Endothelial cell of umbilical vein (primary cell): ENCODE data around the gene SLC25A13. TPM values are rescaled to one million over a fixed set of nuclear protein-coding genes. Genes with fewer than 3 reads are reported as not detected.

Source experiments
- BruUV-seq: library from RNA; stranded (reverse); fragments of 400-500 nt; replicated peaks from 2 replicates; lab custom pipeline; 2021; lab: Mats Ljungman, UMichigan
- CTCF ChIA-PET: fragments of 300-600, 350-600 bp; sonication (Branson Sonifier 250); formaldehyde crosslinking; loops from one replicate; lab custom pipeline; 2021; ENCODE audit warnings: antibody characterized with exemption, inconsistent platforms; lab: Charles Lee
- POLR2A ChIA-PET: fragments of 300-600, 350-600 bp; sonication (Branson Sonifier 250); formaldehyde crosslinking; loops from one replicate; lab custom pipeline; 2021; ENCODE audit warnings: antibody characterized with exemption, inconsistent platforms; lab: Charles Lee
- DNase-seq: peaks from one replicate; pipeline ENCODE4 v3.0.0-alpha.2; 2011; ENCODE audit warnings: low read depth, low spot score
- FAIRE-seq: peaks from 2 replicates; lab custom pipeline; 2011; peaks lifted over from hg19 to GRCh38; lab: Jason Lieb, UNC
- H2AFZ ChIP-seq: 2 replicates; pipeline ENCODE4 v1.6.0; 2012; ENCODE audit warnings: low read depth, low read length, control low read depth, inconsistent platforms
- H3K27ac ChIP-seq: 2 replicates; pipeline ENCODE4 v1.5.1; 2011; ENCODE audit warnings: low read depth, mild to moderate bottlenecking, control low read depth, low read length, moderate library complexity; ENCODE audit not compliant: insufficient read depth
- H3K27me3 ChIP-seq, 2 experiments: 2 replicates each; pipeline versions ENCODE4 v1.6.0 to v1.6.1; 2011; ENCODE audit warnings: low read length in 2 of 2, mixed read lengths in 1 of 2; ENCODE audit not compliant: control insufficient read depth in 2 of 2, insufficient read depth in 2 of 2
- H3K36me3 ChIP-seq, 2 experiments: 2 replicates in 1 of 2; 3 replicates in 1 of 2; pipeline ENCODE4 v1.5.1; 2011; ENCODE audit warnings: low read length in 2 of 2, mild to moderate bottlenecking in 1 of 2, moderate library complexity in 1 of 2; ENCODE audit not compliant: control insufficient read depth in 2 of 2, insufficient read depth in 2 of 2; ENCODE audit errors: extremely low read depth in 1 of 2
- H3K4me1 ChIP-seq: 3 replicates; pipeline ENCODE4 v1.5.1; 2011; ENCODE audit warnings: mild to moderate bottlenecking, low read length; ENCODE audit not compliant: control insufficient read depth, insufficient read depth; ENCODE audit errors: extremely low read depth
- H3K4me2 ChIP-seq: 2 replicates; pipeline ENCODE4 v1.6.1; 2011; ENCODE audit warnings: low read length, control low read depth, mixed read lengths; ENCODE audit not compliant: insufficient read depth
- H3K4me3 ChIP-seq, 3 experiments: fragments of 200-600 bp in 1 of 3; sonication (generic), shearing (Covaris generic) in 1 of 3; replicated peaks in 1 of 3; 2 replicates each; pipeline ENCODE4 v1.5.1; 2011 to 2016; ENCODE audit warnings: control low read depth in 3 of 3, low read length in 3 of 3, mild to moderate bottlenecking in 2 of 3, inconsistent platforms in 1 of 3, low read depth in 1 of 3, moderate library complexity in 1 of 3; ENCODE audit not compliant: insufficient read depth in 1 of 3
- H3K79me2 ChIP-seq: 2 replicates; pipeline ENCODE4 v1.6.0; 2012; ENCODE audit warnings: low read length, inconsistent platforms; ENCODE audit not compliant: control insufficient read depth, insufficient read depth
- H3K9ac ChIP-seq: replicated peaks from 2 replicates; pipeline ENCODE3; 2011; ENCODE audit warnings: low read length, control low read depth; ENCODE audit not compliant: insufficient read depth; ENCODE audit errors: extremely low read depth
- H3K9me1 ChIP-seq: replicated peaks from 3 replicates; pipeline ENCODE4 v1.6.0; 2011; ENCODE audit warnings: mild to moderate bottlenecking, low read length; ENCODE audit not compliant: control insufficient read depth, insufficient read depth; ENCODE audit errors: extremely low read depth
- H3K9me3 ChIP-seq: replicated peaks from 2 replicates; pipeline ENCODE4 v1.5.1; 2012; ENCODE audit warnings: low read length, inconsistent platforms; ENCODE audit not compliant: control insufficient read depth, insufficient read depth
- H4K20me1 ChIP-seq: replicated peaks from 2 replicates; pipeline ENCODE3; 2011; ENCODE audit warnings: mild to moderate bottlenecking, low read length; ENCODE audit not compliant: control insufficient read depth, insufficient read depth; ENCODE audit errors: extremely low read depth
- EZH2 ChIP-seq: IDR thresholded peaks from 2 replicates; pipeline ENCODE4 v1.6.1; 2012; ENCODE audit warnings: borderline replicate concordance, low read depth, mild to moderate bottlenecking, moderate library complexity, low read length, inconsistent platforms; ENCODE audit not compliant: severe bottlenecking
- FOS ChIP-seq: IDR thresholded peaks from 2 replicates; pipeline ENCODE4 v1.6.1; 2011; ENCODE audit warnings: mild to moderate bottlenecking, low read length, moderate library complexity, borderline replicate concordance; ENCODE audit not compliant: insufficient read depth
- GATA2 ChIP-seq: IDR thresholded peaks from 2 replicates; pipeline ENCODE4 v1.7.0; 2011; ENCODE audit warnings: low read depth, mild to moderate bottlenecking, moderate library complexity, mixed read lengths, low read length; ENCODE audit not compliant: insufficient read length, insufficient read depth
- JUN ChIP-seq: IDR thresholded peaks from 2 replicates; pipeline ENCODE4 v1.6.1; 2011; ENCODE audit warnings: borderline replicate concordance, low read depth; ENCODE audit not compliant: insufficient read length, insufficient read depth
- MYC ChIP-seq: IDR thresholded peaks from one replicate; pipeline ENCODE4 v1.6.1; 2011; ENCODE audit warnings: mild to moderate bottlenecking, low read depth, low read length
- POLR2A ChIP-seq: IDR thresholded peaks from 2 replicates; pipeline ENCODE4 v1.6.1; 2012; ENCODE audit warnings: low read depth, mild to moderate bottlenecking, control low read depth, low read length
- POLR2AphosphoS5 ChIP-seq: IDR thresholded peaks from 2 replicates; pipeline ENCODE4 v1.6.1; 2012; ENCODE audit warnings: low read depth, mild to moderate bottlenecking, control low read depth, low read length, moderate library complexity; ENCODE audit not compliant: insufficient read depth
- dilution Hi-C: fragments of 300-500 bp; cut with MboI; formaldehyde crosslinking; loops from one replicate; pipeline ENCODE4 v1.15.0; 2019; ENCODE audit warnings: low sequenced_read_pairs; ENCODE audit not compliant: extremely low pct_ligation_motif_present
- intact Hi-C: fragments of 100-400 bp; cut with micrococcal nuclease; formaldehyde crosslinking; loops from one replicate; pipeline ENCODE4 v1.10.0; 2022
- polyA plus RNA-seq, 4 experiments: library from polyadenylated mRNA; depleted of rRNA in 3 of 4; stranded (reverse) in 3 of 4; unstranded in 1 of 4; fragments of >200 nt; gene quantifications; 2 replicates each; pipeline versions ENCODE4 v1.2.1 to v1.2.3, GENCODE V29; 2011 to 2012; ENCODE audit warnings: missing spikeins in 1 of 4
- total RNA-seq: library from RNA; stranded (reverse); gene quantifications from 2 replicates; pipeline ENCODE4 v1.2.3, GENCODE V29; 2021
- TF ChIP-seq, protein P1 (sequence below), 2 donors: IDR thresholded peaks; 1 replicate in 1 of 2; 2 replicates in 1 of 2; pipeline ENCODE4 v1.5.1; 2011; ENCODE audit warnings: low read length in 2 of 2, mild to moderate bottlenecking in 2 of 2, moderate library complexity in 2 of 2, control low read depth in 1 of 2, inconsistent platforms in 1 of 2, low read depth in 1 of 2; ENCODE audit not compliant: insufficient read depth in 1 of 2; ENCODE audit errors: extremely low read depth in 1 of 2
- TF ChIP-seq, protein P2 (sequence below): IDR thresholded peaks from 2 replicates; pipeline ENCODE4 v1.6.1; 2011; ENCODE audit not compliant: insufficient read depth, insufficient read length

Gene SLC25A13
- total and polyA plus RNA-seq, 2 donors (not counting 3 experiments of a cell fraction or from before 2014, with no cell fraction given): 13.2 to 34.4 TPM

DNA sequence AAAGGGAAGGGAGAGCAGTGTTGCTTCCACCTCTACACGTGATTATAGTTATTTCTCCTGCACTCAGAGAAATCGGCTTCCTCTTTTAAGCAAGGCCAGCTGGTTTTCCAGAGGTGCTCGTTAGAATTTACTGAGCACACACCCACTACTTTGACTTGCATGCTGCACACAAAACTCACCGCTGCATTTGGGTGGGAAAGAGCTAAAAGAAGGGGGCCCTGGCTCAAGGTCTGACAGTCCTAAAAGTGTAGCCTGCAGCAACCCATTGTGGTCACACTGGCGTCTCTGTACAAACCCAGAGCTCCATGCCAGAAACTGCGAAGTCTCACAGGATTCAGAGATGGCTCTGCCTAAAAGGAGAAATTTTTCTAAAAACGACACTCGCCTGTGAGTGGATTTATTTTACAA, 133.7 kb downstream of the SLC25A13 start:
- DNase-seq (no peak), FAIRE-seq (no peak)
- Histone ChIP-seq H3K9me3 (no peaks in the 10 kb centered on the region), H3K4me3 (no peak overlapping the region), H3K9me1 (no peaks in the 10 kb centered on the region), H3K79me2 (no peaks in the 10 kb centered on the region), H2AFZ (no peak overlapping the region), H3K36me3 (peaks cover 4% of the 10 kb centered on the region in 2 experiments), H3K27ac (no peak overlapping the region), H4K20me1 (no peaks in the 10 kb centered on the region), H3K4me1 (no peaks in the 10 kb centered on the region), H3K27me3 (no peaks in the 10 kb centered on the region), H3K9ac (no peak overlapping the region), H3K4me2 (no peak overlapping the region)
- dilution Hi-C loops: no loop called here
- intact Hi-C loops: no loop called here
- BruUV-seq: no TSS peak
- no peak for TF ChIP-seq JUN
- TF ChIP-seq POLR2AphosphoS5: no peak
- no peak for TF ChIP-seq EZH2
- TF ChIP-seq, protein P1, sequence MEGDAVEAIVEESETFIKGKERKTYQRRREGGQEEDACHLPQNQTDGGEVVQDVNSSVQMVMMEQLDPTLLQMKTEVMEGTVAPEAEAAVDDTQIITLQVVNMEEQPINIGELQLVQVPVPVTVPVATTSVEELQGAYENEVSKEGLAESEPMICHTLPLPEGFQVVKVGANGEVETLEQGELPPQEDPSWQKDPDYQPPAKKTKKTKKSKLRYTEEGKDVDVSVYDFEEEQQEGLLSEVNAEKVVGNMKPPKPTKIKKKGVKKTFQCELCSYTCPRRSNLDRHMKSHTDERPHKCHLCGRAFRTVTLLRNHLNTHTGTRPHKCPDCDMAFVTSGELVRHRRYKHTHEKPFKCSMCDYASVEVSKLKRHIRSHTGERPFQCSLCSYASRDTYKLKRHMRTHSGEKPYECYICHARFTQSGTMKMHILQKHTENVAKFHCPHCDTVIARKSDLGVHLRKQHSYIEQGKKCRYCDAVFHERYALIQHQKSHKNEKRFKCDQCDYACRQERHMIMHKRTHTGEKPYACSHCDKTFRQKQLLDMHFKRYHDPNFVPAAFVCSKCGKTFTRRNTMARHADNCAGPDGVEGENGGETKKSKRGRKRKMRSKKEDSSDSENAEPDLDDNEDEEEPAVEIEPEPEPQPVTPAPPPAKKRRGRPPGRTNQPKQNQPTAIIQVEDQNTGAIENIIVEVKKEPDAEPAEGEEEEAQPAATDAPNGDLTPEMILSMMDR (IDR thresholded peaks at IDR 0.05; ENCODE audit: extremely low read depth in 1 of 2, insufficient read depth in 1 of 2, low read depth in 1 of 2, low read length in 2 of 2): no peak
- CTCF ChIA-PET: no interaction called here
- POLR2A ChIA-PET: no interaction called here

DNA sequence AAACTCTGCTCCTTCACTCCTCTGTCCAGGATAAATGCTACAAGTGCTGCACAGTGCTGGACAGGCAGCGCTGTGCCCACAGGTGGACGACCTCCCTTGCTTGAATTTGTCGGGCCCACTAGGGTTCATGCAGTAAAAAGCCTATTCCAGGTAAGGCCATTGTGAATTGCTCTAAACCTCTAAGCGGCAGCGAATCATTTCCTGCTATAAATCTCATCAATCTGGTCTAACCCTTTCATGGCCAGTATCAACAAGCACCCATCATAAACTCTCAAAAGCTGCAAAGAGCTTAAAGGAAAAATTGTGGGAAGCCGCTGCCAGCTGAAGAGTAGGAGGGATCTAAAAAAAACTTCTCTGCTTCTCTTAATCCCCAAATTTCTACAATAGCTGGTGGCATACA, 134.2 kb downstream of the SLC25A13 start:
- Histone ChIP-seq H2AFZ (no peak overlapping the region), H3K27me3 (no peaks in the 10 kb centered on the region), H3K4me3 (no peak overlapping the region), H4K20me1 (no peaks in the 10 kb centered on the region), H3K9ac (no peak overlapping the region), H3K9me1 (no peaks in the 10 kb centered on the region), H3K9me3 (no peaks in the 10 kb centered on the region), H3K27ac (no peak overlapping the region), H3K36me3 (peaks cover 4% of the 10 kb centered on the region in 2 experiments), H3K79me2 (no peaks in the 10 kb centered on the region), H3K4me1 (no peaks in the 10 kb centered on the region), H3K4me2 (no peak overlapping the region)
- FAIRE-seq: no peak
- BruUV-seq: no TSS peak
- intact Hi-C loops (no loop called here), dilution Hi-C loops (no loop called here)
- DNase-seq: no peak
- TF ChIP-seq, protein P1 (IDR thresholded peaks at IDR 0.05; ENCODE audit: extremely low read depth in 1 of 2, insufficient read depth in 1 of 2, low read depth in 1 of 2, low read length in 2 of 2): no peak
- TF ChIP-seq JUN (no peak), EZH2 (no peak), FOS (no peak), MYC (no peak), POLR2AphosphoS5 (no peak), POLR2A (no peak), GATA2 (no peak)
- TF ChIP-seq, protein P2, sequence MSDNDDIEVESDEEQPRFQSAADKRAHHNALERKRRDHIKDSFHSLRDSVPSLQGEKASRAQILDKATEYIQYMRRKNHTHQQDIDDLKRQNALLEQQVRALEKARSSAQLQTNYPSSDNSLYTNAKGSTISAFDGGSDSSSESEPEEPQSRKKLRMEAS: no peak
- POLR2A ChIA-PET: no interaction called here
- CTCF ChIA-PET: no interaction called here
